NK-92 (cell line): ENCODE data around the gene C12orf43.
"Not testable (repeated sequence)": the region's sequence is repeated elsewhere in the genome, so short reads cannot be mapped to it uniquely, and the experiment has no call there.

ENCODE experiments used
- DNase-seq: peaks from one replicate; lab custom pipeline; 2025; ENCODE audit not compliant: unreplicated experiment; lab: John Stamatoyannopoulos, UW

Gene C12orf43, protein sequence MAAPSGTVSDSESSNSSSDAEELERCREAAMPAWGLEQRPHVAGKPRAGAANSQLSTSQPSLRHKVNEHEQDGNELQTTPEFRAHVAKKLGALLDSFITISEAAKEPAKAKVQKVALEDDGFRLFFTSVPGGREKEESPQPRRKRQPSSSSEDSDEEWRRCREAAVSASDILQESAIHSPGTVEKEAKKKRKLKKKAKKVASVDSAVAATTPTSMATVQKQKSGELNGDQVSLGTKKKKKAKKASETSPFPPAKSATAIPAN

GRCh38 chr12:121015825-121016766 lies at the start of gene C12orf43:
C12orf43 (minus strand) TSS chr12:121016487; CDS start chr12:121016474, 13 bp downstream.
- DNase-seq: peak; percentile 38

DNA sequence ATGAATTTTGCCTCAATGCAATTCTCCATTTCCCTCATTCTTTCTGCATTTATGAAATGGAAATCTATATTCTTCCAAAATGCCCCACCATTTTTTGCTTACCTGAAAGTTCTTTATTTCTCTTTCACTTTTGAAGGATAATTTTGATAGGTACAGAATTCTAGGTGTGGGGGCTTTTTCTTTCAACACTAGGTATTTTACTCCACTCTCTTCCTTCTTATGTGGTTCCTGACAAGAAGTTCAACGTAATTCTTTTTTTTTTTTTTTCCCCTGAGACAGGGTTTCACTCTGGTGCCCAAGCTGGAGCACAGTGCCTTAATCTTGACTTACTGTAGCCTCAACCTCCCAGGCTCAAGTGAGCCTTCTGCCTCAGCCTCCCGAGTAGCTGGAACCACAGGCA lies 49.1 kb upstream of the C12orf43 start:
- no peak for DNase-seq

DNA sequence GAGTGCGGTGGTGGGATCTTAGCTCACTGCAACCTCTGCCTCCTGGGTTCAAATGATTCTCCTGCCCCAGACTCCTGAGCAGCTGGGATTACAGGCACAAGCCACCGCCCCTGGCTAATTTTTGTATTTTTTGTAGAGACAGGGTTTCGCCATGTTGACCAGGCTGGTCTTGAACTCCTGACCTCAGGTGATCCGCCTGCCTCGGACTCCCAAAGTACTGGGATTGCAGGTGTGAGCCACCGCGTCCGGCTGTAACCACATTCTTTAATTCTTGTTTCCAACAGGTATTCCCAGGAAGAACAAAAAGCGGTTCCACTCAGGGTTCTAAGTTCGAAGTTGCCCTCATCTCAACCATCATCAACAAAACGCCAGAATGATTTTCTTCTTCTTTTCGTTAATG lies 48.3 kb upstream of the C12orf43 start:
- not testable (repeated sequence) for DNase-seq

- DNase-seq: no peak
Measured at GRCh38 chr12:121064116-121064515, 47.8 kb upstream of the C12orf43 start.

DNA sequence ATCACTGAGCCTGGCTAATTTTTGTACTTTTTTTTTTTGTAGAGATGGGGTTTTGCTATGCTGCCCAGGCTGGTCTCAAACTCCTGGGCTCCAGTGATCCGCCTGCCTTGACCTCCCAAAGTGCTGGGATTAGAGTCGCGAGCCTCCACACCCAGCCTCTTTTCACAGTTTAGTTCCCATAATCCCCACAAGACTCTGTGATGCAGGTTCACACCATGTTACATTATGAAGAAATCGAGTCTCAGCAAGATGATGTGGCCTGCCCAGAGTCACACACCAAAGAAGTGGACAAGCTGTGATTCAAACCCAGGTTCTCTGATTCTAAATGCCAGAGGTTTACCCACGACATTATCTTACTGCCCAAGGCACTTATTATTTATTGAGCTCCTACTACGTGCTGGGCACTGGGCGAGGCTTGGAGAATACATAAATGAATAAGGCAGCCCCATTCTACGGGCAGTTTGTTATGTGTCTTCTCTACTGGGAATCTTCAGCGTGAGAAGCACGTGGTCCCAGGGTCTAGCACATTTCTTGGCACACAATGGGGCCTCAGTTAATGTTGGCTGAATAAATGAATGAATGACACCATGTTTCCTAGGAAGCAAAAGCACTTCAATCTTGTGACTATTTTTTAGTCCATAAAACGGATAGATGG lies 46.2 kb upstream of the C12orf43 start:
- no peak for DNase-seq

- no peak for DNase-seq
Measured at GRCh38 chr12:121061831-121062230, 45.5 kb upstream of the C12orf43 start.

- DNase-seq: no peak
Measured at GRCh38 chr12:121060149-121061001, 44.1 kb upstream of the C12orf43 start.

GRCh38 chr12:121059031-121059898 lies 43.0 kb upstream of the C12orf43 start:
- no peak for DNase-seq

DNA sequence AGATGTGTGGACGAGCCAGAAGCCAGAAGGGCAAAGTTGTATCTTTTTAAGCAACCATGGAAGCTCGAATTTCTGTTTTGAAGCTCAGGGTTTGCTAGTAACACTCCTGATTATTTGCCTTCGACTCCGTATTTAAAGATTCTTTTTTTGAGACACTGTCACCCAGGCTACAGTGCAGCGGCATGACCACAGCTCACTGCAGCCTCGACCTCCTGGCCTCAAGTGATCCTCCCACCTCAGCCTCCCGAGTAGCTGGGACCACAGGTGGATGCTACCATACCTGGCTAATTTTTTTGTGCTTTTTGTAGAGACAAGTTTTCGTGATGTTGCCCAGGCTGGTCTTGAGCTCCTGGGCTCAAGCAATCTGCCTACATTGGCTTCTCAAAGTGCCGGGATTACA lies 41.5 kb upstream of the C12orf43 start:
- DNase-seq: no peak

DNA sequence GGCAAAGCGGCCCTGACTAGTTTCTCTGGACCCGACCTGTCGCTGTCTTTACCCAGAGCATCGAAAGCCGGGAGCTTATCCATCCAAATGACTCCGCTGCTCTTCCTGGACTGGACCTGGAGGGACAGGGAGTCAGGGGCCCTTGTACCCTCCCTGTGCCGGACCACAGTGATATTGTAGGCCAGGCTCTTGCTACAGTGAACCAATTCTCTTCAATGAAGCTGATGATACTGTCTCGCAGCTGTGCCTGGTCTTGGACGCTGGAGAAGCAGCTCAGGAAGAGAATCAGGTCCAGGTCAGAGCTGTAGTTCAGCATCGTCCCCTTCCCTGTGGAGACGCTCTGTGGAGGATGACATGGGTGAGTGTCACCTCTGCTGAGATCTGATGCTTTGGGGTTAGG lies 37.4 kb upstream of the C12orf43 start:
- no peak for DNase-seq

GRCh38 chr12:121050725-121051124 lies 34.4 kb upstream of the C12orf43 start:
- no peak for DNase-seq

DNA sequence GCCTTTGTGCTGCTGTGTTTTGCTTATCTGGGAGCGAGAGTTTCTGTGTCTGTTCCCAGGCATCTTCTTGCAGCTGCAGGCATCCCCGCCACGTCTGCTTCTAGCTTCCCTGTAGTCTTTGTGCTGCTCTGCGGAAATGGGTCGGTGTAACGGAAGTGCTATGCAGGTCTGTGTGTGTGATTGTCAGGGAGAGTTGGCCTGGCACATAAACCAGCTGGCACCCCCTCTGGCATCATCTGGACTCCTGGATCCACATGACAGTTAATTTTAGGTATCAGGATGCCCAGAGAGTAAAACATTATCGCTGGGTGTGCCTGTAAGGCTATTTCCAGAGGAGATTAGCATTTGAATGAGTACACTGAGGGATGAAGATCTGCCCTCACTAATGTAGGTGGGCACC lies 32.2 kb upstream of the C12orf43 start:
- DNase-seq: no peak

GRCh38 chr12:121047400-121047799 lies 31.1 kb upstream of the C12orf43 start:
- not testable (repeated sequence) for DNase-seq

DNA sequence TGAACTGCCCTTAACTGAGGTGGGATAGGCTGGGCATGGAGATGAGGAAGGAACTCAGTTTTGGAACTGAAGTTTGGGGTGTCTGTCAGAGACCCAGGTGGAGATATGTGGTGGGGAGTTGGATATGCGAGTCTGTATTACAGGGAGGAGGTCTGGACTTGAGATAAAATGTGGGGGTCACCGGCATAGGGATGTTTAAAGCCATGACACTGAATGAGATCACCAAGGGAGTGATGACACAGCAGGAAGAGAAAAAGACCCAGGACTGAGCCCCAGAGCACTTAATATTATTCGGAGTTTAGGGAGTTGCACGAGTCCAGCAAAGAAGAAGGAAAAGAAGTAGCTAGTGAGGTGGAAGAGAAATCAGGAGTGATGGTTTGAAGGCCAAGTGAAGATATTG lies 26.8 kb upstream of the C12orf43 start:
- no peak for DNase-seq

- no peak for DNase-seq
Measured at GRCh38 chr12:121038861-121039668, 22.8 kb upstream of the C12orf43 start, which contains the start of gene OASL. OASL (minus strand) TSS chr12:121039246; CDS start chr12:121038971, 275 bp downstream.

GRCh38 chr12:121036810-121037326 lies 20.6 kb upstream of the C12orf43 start:
- no peak for DNase-seq

GRCh38 chr12:121034616-121035305 lies 18.5 kb upstream of the C12orf43 start:
- no peak for DNase-seq
